GM19455 (cell line): ENCODE results near the gene BCAS4.

ENCODE experiments used
- ATAC-seq: cut with Tn5 transposase; IDR thresholded peaks from one replicate; pipeline ENCODE4 v1.9.1; 2021; ENCODE audit not compliant: unreplicated experiment

BCAS4 gene

GRCh38 chr20:50904067-50904570 lies 109.3 kb downstream of the BCAS4 start:
- no peak for ATAC-seq

- ATAC-seq: no peak
Measured at GRCh38 chr20:50909413-50909812, 114.6 kb downstream of the BCAS4 start.

- no peak for ATAC-seq
Measured at GRCh38 chr20:50911030-50911429, 116.2 kb downstream of the BCAS4 start.

GRCh38 chr20:50911716-50912115 lies 116.9 kb downstream of the BCAS4 start:
- peak; percentile 60 for ATAC-seq

- no peak for ATAC-seq
Measured at GRCh38 chr20:50913690-50914375, 119.0 kb downstream of the BCAS4 start.

GRCh38 chr20:50915424-50915823 lies 120.6 kb downstream of the BCAS4 start:
- ATAC-seq: no peak

GRCh38 chr20:50916257-50916656 lies 121.4 kb downstream of the BCAS4 start:
- no peak for ATAC-seq

- no peak for ATAC-seq
Measured at GRCh38 chr20:50916934-50917333, 122.1 kb downstream of the BCAS4 start.

GRCh38 chr20:50918403-50918802 lies 123.5 kb downstream of the BCAS4 start:
- no peak for ATAC-seq

GRCh38 chr20:50919567-50919966 lies 124.7 kb downstream of the BCAS4 start:
- no peak for ATAC-seq

GRCh38 chr20:50920997-50921396 lies 126.1 kb downstream of the BCAS4 start:
- ATAC-seq: no peak

- no peak for ATAC-seq
Measured at GRCh38 chr20:50921803-50922501, 127.1 kb downstream of the BCAS4 start.

- no peak for ATAC-seq
Measured at GRCh38 chr20:50924261-50924920, 129.5 kb downstream of the BCAS4 start.

- ATAC-seq: no peak
Measured at GRCh38 chr20:50926530-50926929, 131.7 kb downstream of the BCAS4 start.
